ENCODE measurements around the gene SH3PXD2A. TPM values are rescaled to one million over a fixed set of nuclear protein-coding genes. Genes with fewer than 3 reads are reported as not detected.

SH3PXD2A gene
- total RNA-seq, 1 donor from 2014 or later, result 35.2 TPM

DNA sequence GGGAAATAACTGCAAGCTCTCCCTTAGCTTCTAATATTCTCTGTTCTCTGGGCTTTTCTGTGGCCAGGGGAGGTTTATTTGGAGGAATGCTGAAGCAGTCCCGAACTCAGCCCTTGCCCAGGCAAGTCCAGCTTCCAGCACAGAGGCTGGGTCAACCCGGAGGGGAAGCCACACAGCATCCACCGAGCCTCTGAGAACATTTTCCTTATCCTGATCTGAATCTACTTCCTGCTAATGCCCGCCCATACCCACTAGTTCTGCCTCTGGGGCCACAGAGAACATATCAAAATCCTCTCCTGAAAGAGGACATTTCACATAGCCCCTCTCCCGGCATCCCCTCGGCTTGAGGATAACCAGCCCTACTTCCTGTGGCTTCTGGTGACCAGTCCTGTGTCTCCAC lies 31.1 kb downstream of the SH3PXD2A start:
- ATAC-seq (peak; percentile 37), DNase-seq (no peak)
- H3K4me3 ChIP-seq, result no peak overlapping the region
- H3K27me3 ChIP-seq, result no peaks in the 10 kb centered on the region
- H3K36me3 ChIP-seq, result no peaks in the 10 kb centered on the region
- H3K9me3 ChIP-seq, result no peaks in the 10 kb centered on the region
- intact Hi-C loops (cut with DNase I), result no loop called here
- peaks cover 33% of the 10 kb centered on the region for H3K4me1 ChIP-seq
- no peak overlapping the region for H3K27ac ChIP-seq
- TF ChIP-seq, protein P1, sequence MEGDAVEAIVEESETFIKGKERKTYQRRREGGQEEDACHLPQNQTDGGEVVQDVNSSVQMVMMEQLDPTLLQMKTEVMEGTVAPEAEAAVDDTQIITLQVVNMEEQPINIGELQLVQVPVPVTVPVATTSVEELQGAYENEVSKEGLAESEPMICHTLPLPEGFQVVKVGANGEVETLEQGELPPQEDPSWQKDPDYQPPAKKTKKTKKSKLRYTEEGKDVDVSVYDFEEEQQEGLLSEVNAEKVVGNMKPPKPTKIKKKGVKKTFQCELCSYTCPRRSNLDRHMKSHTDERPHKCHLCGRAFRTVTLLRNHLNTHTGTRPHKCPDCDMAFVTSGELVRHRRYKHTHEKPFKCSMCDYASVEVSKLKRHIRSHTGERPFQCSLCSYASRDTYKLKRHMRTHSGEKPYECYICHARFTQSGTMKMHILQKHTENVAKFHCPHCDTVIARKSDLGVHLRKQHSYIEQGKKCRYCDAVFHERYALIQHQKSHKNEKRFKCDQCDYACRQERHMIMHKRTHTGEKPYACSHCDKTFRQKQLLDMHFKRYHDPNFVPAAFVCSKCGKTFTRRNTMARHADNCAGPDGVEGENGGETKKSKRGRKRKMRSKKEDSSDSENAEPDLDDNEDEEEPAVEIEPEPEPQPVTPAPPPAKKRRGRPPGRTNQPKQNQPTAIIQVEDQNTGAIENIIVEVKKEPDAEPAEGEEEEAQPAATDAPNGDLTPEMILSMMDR (IDR thresholded peaks at IDR 0.05), result no peak

DNA sequence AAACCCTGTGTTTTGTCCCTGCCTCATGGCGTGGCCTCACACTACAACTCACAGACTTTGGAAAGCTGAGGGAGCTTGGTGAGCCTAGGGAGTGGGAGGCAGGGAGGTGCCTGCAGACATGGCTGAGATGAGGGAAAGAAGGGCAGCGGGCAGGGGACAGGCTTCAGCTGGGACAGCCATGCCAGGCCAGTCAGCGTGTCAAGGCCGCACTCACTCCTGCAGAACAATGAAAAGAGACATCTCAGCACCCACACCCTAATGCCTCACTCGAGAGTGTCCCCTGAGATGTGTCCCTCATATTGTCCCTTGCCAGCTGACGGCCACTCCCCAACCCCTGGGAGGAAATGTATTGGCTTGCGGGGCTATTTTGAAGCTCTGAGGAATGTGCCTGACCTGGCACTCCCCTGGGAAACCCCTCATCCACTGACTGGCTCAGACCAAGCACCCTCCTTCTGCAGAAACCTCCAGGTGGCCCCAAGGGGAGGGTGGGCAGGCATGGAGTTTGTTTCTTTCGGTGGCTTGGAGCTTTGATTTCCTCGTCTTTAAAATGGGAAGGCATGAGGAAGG lies 31.6 kb downstream of the SH3PXD2A start:
- H3K4me3 ChIP-seq, result no peak overlapping the region
- H3K36me3 ChIP-seq, result no peaks in the 10 kb centered on the region
- no peak overlapping the region for H3K27ac ChIP-seq
- no peaks in the 10 kb centered on the region for H3K9me3 ChIP-seq
- TF ChIP-seq, protein P1 (IDR thresholded peaks at IDR 0.05), result no peak
- H3K4me1 ChIP-seq, result peaks cover 33% of the 10 kb centered on the region
- ATAC-seq (peak; percentile 3), DNase-seq (peak; percentile 46)
- intact Hi-C loops (cut with DNase I), result no loop called here
- H3K27me3 ChIP-seq, result no peaks in the 10 kb centered on the region

DNA sequence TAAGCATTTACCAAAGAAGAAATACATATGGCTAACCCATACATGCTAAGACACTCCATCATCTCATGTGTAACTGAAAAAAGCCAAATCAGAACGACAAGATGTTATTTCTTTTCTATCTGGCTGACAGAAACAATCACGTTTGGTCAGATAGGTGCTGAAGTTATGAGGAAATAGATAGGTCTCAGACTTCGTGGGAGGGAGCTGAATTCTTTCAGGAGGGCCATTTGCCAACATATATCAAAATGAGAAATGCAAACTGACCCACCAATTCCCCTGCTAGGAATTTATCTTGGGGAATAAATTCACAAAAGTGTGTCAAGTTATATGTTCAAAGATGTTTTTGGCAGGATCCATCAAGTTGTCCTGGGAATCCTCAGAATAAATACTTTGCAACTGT lies 32.6 kb downstream of the SH3PXD2A start:
- intact Hi-C loops (cut with DNase I), result no loop called here

DNA sequence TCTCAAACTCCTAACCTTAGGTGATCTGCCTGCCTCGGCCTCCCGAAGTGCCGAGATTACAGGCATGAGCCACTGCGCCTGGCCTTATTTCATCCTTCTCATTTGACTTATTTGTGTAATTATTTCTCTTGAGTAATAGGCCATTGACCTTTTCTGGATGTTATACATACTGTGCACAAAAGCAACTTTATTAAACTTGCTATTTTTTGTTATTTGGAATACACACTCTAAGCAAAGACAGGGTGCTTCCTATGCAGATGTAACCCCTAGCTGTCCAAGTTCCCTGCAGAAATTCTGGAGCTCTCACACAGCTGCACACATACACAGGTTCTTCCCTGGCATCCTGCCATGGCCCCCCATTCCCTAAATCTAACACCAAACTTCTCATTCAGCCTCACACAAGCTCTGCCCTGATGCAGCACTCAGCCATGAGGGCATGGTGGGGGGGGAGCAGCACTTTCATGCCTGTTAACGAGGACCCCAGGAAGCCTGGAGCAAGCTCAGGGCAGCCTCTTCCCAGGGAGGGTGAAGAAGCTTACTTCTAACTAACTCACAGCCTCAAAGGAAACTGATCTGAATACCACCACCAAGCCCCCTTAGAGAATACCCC lies 33.2 kb downstream of the SH3PXD2A start:
- intact Hi-C loops (cut with DNase I), result no loop called here
- DNase-seq (peak; percentile 25), ATAC-seq (no peak)
- H3K27ac ChIP-seq, result no peak overlapping the region
- no peak overlapping the region for H3K4me3 ChIP-seq
- H3K36me3 ChIP-seq, result no peaks in the 10 kb centered on the region
- peaks cover 33% of the 10 kb centered on the region for H3K4me1 ChIP-seq
- H3K9me3 ChIP-seq, result no peaks in the 10 kb centered on the region
- no peaks in the 10 kb centered on the region for H3K27me3 ChIP-seq
- TF ChIP-seq, protein P1 (IDR thresholded peaks at IDR 0.05), result no peak

More for the DNA sequence above, 32.6 kb downstream of the SH3PXD2A start:
- peaks cover 33% of the 10 kb centered on the region for H3K4me1 ChIP-seq
- no peaks in the 10 kb centered on the region for H3K9me3 ChIP-seq
- H3K27me3 ChIP-seq, result no peaks in the 10 kb centered on the region
- no peak overlapping the region for H3K27ac ChIP-seq
- TF ChIP-seq, protein P1 (IDR thresholded peaks at IDR 0.05), result no peak
- ATAC-seq, result no peak
- no peak overlapping the region for H3K4me3 ChIP-seq
- DNase-seq, result no peak
- H3K36me3 ChIP-seq, result no peaks in the 10 kb centered on the region

DNA sequence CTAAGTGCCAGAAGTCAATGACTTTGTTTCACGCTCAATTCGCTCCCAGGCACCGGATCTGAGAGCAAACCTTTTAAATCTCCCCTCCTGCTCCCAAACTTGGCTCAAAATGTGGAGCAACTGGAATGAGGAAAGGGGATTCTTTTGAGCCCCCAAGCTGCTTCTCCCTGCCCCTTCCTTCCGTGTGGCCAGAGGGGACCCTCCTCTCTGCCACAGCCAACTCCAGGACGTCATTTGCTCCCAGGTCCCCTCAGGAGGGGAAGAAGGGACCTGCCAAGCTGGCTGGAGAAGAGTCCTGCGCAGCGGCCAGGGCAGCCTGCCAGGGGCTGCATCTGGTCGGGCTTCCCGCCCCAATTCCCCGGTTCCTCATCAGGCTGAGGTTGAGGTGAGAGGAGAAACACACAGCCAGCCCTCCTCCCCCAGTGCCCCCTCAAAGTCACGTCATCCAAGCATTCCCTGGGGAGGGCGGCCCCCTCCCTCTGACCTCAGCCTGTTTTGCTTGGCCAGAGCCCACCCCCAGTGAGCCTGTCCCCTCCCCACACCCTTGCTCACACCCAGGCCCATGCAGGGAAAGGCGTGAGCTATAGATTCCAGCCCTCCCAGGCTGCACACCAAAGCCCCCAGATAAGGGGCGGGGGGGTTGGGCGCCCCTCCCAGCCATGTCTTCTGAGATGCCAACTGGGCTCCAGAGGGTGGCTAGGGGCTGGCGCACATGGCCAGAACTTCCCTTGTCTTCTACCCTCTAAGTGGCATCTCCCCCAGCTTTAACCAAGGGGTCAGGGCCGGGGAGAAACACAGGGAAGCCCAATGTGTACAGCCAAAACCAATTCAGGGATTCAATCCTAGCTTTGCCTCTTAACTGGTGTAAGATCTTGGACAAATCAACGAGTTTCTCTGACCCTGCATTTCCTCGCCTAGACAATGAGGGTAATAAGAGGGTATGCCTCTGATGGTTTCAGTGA lies 35.0 kb downstream of the SH3PXD2A start:
- intact Hi-C loops (cut with DNase I), result no loop called here
- DNase-seq (peak; percentile 73), ATAC-seq (peak; percentile 45)
- Histone ChIP-seq H3K27me3 (no peaks in the 10 kb centered on the region), H3K4me3 (no peak overlapping the region), H3K27ac (no peak overlapping the region), H3K4me1 (peaks cover 33% of the 10 kb centered on the region), H3K9me3 (no peaks in the 10 kb centered on the region), H3K36me3 (no peaks in the 10 kb centered on the region)
- TF ChIP-seq, protein P1 (IDR thresholded peaks at IDR 0.05), result no peak
